Activated naive CD8-positive, alpha-beta T cell (primary cell): ENCODE measurements around the gene NSF.
"Not testable (repeated sequence)": the region's sequence is repeated elsewhere in the genome, so short reads cannot be mapped to it uniquely, and the experiment has no call there.

Experiments used
- H3K27ac Mint-ChIP-seq: one replicate; pipeline ENCODE4 v1.8.0; 2021; ENCODE audit warnings: mixed read lengths
- H3K27me3 Mint-ChIP-seq: one replicate; pipeline ENCODE4 v1.8.0; 2021; ENCODE audit warnings: mixed read lengths
- H3K36me3 Mint-ChIP-seq: one replicate; pipeline ENCODE4 v1.8.0; 2021; ENCODE audit warnings: mixed read lengths
- H3K4me1 Mint-ChIP-seq: one replicate; pipeline ENCODE4 v1.8.0; 2021; ENCODE audit warnings: low read depth, mixed read lengths
- H3K4me3 Mint-ChIP-seq: one replicate; pipeline ENCODE4 v1.8.0; 2021; ENCODE audit warnings: mild to moderate bottlenecking, mixed read lengths
- H3K9me3 Mint-ChIP-seq: one replicate; pipeline ENCODE4 v1.8.0; 2021; ENCODE audit warnings: low read depth, mixed read lengths

NSF gene

GRCh38 chr17:46751425-46751824 is 161.0 kb downstream of the NSF start:
- Mint-ChIP-seq H3K27me3 (no peaks in the 10 kb centered on the region), H3K4me3 (no peak overlapping the region), H3K36me3 (peaks cover 8% of the 10 kb centered on the region), H3K27ac (no peak overlapping the region), H3K4me1 (no peaks in the 10 kb centered on the region), H3K9me3 (no peaks in the 10 kb centered on the region)

- H3K27me3 Mint-ChIP-seq, result no peaks in the 10 kb centered on the region
- H3K9me3 Mint-ChIP-seq, result no peaks in the 10 kb centered on the region
- H3K4me1 Mint-ChIP-seq, result no peaks in the 10 kb centered on the region
- H3K4me3 Mint-ChIP-seq, result no peak overlapping the region
- H3K36me3 Mint-ChIP-seq, result peaks cover 10% of the 10 kb centered on the region
- no peak overlapping the region for H3K27ac Mint-ChIP-seq
These were observed 163.3 kb downstream of the NSF start for GRCh38 chr17:46753776-46754175.

GRCh38 chr17:46756081-46756735 is 165.7 kb downstream of the NSF start:
- Mint-ChIP-seq H3K27ac (no peak overlapping the region), H3K36me3 (peaks cover 9% of the 10 kb centered on the region), H3K4me1 (no peaks in the 10 kb centered on the region), H3K4me3 (no peak overlapping the region), H3K27me3 (no peaks in the 10 kb centered on the region), H3K9me3 (no peaks in the 10 kb centered on the region)

GRCh38 chr17:46756861-46757260 is 166.4 kb downstream of the NSF start:
- Mint-ChIP-seq H3K9me3 (no peaks in the 10 kb centered on the region), H3K36me3 (peaks cover 9% of the 10 kb centered on the region), H3K27ac (no peak overlapping the region)

GRCh38 chr17:46757588-46757987 is 167.1 kb downstream of the NSF start:
- H3K9me3 Mint-ChIP-seq, H3K36me3 Mint-ChIP-seq: not testable (repeated sequence)

More at GRCh38 chr17:46756861-46757260, 166.4 kb downstream of the NSF start:
- Mint-ChIP-seq H3K4me1 (no peaks in the 10 kb centered on the region), H3K27me3 (no peaks in the 10 kb centered on the region), H3K4me3 (no peak overlapping the region)

GRCh38 chr17:46758614-46759013 is 168.1 kb downstream of the NSF start:
- Mint-ChIP-seq H3K27me3 (no peaks in the 10 kb centered on the region), H3K36me3 (peaks cover 9% of the 10 kb centered on the region), H3K4me3 (no peak overlapping the region), H3K27ac (no peak overlapping the region), H3K9me3 (no peaks in the 10 kb centered on the region), H3K4me1 (no peaks in the 10 kb centered on the region)

More at GRCh38 chr17:46757588-46757987, 167.1 kb downstream of the NSF start:
- H3K27ac Mint-ChIP-seq, H3K4me1 Mint-ChIP-seq, H3K27me3 Mint-ChIP-seq, H3K4me3 Mint-ChIP-seq: not testable (repeated sequence)

- Mint-ChIP-seq H3K27ac (no peak overlapping the region), H3K27me3 (no peaks in the 10 kb centered on the region), H3K4me1 (no peaks in the 10 kb centered on the region), H3K9me3 (no peaks in the 10 kb centered on the region), H3K36me3 (peaks cover 7% of the 10 kb centered on the region), H3K4me3 (no peak overlapping the region)
These were observed 168.7 kb downstream of the NSF start for GRCh38 chr17:46759141-46759540.

GRCh38 chr17:46763416-46763815 is 172.9 kb downstream of the NSF start:
- Mint-ChIP-seq H3K27me3 (no peaks in the 10 kb centered on the region), H3K27ac (no peak overlapping the region), H3K9me3 (no peaks in the 10 kb centered on the region), H3K36me3 (no peaks in the 10 kb centered on the region), H3K4me1 (no peaks in the 10 kb centered on the region), H3K4me3 (no peak overlapping the region)

GRCh38 chr17:46764000-46764708 is 173.7 kb downstream of the NSF start:
- Mint-ChIP-seq H3K36me3 (no peaks in the 10 kb centered on the region), H3K4me3 (no peak overlapping the region), H3K9me3 (no peaks in the 10 kb centered on the region), H3K27me3 (no peaks in the 10 kb centered on the region), H3K27ac (no peak overlapping the region), H3K4me1 (no peaks in the 10 kb centered on the region)

GRCh38 chr17:46764709-46765401 is 174.4 kb downstream of the NSF start:
- Mint-ChIP-seq H3K36me3 (no peaks in the 10 kb centered on the region), H3K27me3 (no peaks in the 10 kb centered on the region), H3K27ac (no peak overlapping the region), H3K9me3 (no peaks in the 10 kb centered on the region), H3K4me3 (no peak overlapping the region), H3K4me1 (peaks cover 2% of the 10 kb centered on the region)

- Mint-ChIP-seq H3K4me3 (no peak overlapping the region), H3K4me1 (peaks cover 2% of the 10 kb centered on the region), H3K9me3 (no peaks in the 10 kb centered on the region), H3K36me3 (no peaks in the 10 kb centered on the region), H3K27me3 (peaks cover 3% of the 10 kb centered on the region), H3K27ac (no peak overlapping the region)
These were observed 175.0 kb downstream of the NSF start for GRCh38 chr17:46765453-46765852.

- Mint-ChIP-seq H3K36me3 (no peaks in the 10 kb centered on the region), H3K9me3 (no peaks in the 10 kb centered on the region), H3K27ac (no peak overlapping the region), H3K4me3 (no peak overlapping the region), H3K27me3 (peaks cover 3% of the 10 kb centered on the region), H3K4me1 (peaks cover 2% of the 10 kb centered on the region)
These were observed 176.3 kb downstream of the NSF start for GRCh38 chr17:46766493-46767491.

GRCh38 chr17:46768540-46768870 is 178.0 kb downstream of the NSF start:
- Mint-ChIP-seq H3K9me3 (no peaks in the 10 kb centered on the region), H3K4me3 (no peak overlapping the region), H3K36me3 (no peaks in the 10 kb centered on the region), H3K4me1 (peaks cover 10% of the 10 kb centered on the region), H3K27ac (no peak overlapping the region), H3K27me3 (peaks cover 4% of the 10 kb centered on the region)

- H3K4me3 Mint-ChIP-seq, H3K9me3 Mint-ChIP-seq, H3K27me3 Mint-ChIP-seq, H3K27ac Mint-ChIP-seq, H3K36me3 Mint-ChIP-seq: not testable (repeated sequence)
- peaks cover 10% of the 10 kb centered on the region for H3K4me1 Mint-ChIP-seq
These were observed 178.4 kb downstream of the NSF start for GRCh38 chr17:46768896-46769295.
